ENCODE measurements around the gene CSMD2.
A peak's percentile ranks its signal among the peaks of the same experiment; 100 is the strongest.

CSMD2 gene

DNA sequence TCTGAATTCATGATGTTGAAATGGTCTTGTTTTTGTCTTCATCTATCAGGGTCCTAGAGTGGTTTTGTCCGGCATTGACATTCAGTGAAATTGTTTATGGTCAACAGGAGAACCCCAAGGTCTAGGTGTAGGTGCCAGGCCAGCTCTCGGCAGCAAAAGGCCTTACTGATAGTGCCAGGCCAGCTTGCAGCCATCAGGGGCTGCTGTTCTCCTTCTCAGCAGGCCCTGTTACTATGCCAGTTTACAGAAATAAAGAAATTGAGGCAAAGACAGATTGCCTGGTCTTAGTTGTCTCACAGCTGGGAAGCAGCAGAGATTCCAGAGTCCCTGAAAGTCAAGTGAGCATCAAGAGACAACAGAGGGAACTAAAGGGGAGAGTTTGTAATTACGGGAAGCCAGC lies 289.2 kb downstream of the CSMD2 start:
- TF ChIP-seq, protein P1, sequence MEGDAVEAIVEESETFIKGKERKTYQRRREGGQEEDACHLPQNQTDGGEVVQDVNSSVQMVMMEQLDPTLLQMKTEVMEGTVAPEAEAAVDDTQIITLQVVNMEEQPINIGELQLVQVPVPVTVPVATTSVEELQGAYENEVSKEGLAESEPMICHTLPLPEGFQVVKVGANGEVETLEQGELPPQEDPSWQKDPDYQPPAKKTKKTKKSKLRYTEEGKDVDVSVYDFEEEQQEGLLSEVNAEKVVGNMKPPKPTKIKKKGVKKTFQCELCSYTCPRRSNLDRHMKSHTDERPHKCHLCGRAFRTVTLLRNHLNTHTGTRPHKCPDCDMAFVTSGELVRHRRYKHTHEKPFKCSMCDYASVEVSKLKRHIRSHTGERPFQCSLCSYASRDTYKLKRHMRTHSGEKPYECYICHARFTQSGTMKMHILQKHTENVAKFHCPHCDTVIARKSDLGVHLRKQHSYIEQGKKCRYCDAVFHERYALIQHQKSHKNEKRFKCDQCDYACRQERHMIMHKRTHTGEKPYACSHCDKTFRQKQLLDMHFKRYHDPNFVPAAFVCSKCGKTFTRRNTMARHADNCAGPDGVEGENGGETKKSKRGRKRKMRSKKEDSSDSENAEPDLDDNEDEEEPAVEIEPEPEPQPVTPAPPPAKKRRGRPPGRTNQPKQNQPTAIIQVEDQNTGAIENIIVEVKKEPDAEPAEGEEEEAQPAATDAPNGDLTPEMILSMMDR (IDR thresholded peaks at IDR 0.05; ENCODE audit: low read depth, low read length) = peak; percentile 27
- DNase-seq (ENCODE audit: extremely low read depth, low read depth) = no peak

- DNase-seq (ENCODE audit: extremely low read depth, low read depth) = no peak
Observed at GRCh38 chr1:33874636-33875035, 290.4 kb downstream of the CSMD2 start.

DNA sequence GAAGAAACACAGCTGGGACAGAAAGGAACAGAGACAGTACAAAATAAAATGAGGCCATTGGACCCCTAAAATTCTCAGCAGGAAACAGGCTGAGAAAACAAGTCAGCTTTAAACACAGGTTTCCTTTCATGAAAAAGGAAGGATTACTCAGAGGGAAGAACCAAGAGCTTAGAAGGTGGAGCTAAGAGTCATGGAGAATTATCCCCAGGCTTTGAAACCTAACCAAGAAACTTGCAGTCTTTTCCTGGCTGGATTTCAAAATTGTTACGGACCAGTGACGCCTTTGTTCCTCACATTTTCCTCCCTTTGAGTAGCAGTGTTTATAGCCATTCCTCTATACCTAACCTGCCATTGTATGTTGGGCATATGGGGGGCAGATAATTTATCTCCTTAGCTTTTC lies 292.3 kb downstream of the CSMD2 start:
- TF ChIP-seq, protein P1 (IDR thresholded peaks at IDR 0.05; ENCODE audit: low read depth, low read length) = no peak
- no peak for DNase-seq (ENCODE audit: extremely low read depth, low read depth)

More at GRCh38 chr1:33874636-33875035, 290.4 kb downstream of the CSMD2 start:
- TF ChIP-seq, protein P1 (IDR thresholded peaks at IDR 0.05; ENCODE audit: low read depth, low read length) = no peak

- no peak for DNase-seq (ENCODE audit: extremely low read depth, low read depth)
- TF ChIP-seq, protein P1 (IDR thresholded peaks at IDR 0.05; ENCODE audit: low read depth, low read length) = no peak
Observed at GRCh38 chr1:33872275-33872674, 292.8 kb downstream of the CSMD2 start.

GRCh38 chr1:33867684-33868083 lies 297.3 kb downstream of the CSMD2 start:
- no peak for DNase-seq (ENCODE audit: extremely low read depth, low read depth)
- TF ChIP-seq, protein P1 (IDR thresholded peaks at IDR 0.05; ENCODE audit: low read depth, low read length) = no peak

DNA sequence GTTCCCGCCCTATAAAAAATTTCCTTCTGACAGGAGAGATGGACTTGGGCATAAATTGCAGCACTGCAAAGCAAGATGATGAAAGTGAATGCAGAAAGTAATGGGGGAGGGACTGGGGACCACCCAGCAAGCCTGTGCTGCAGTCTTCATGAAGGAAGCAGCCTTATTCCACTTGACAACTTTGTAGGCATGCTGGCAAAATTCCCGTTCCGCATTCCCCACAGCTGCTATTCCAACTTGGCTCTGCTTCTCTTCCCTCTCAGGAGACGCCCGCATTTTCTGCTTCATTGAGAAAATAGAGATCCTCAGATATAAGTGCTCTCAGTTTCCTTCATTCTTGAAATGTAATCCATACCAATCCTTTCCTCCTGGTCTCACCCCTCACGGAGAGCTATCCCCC lies 298.7 kb downstream of the CSMD2 start:
- TF ChIP-seq, protein P1 (IDR thresholded peaks at IDR 0.05; ENCODE audit: low read depth, low read length) = no peak
- DNase-seq (ENCODE audit: extremely low read depth, low read depth) = peak; percentile 46

- TF ChIP-seq, protein P1 (IDR thresholded peaks at IDR 0.05; ENCODE audit: low read depth, low read length) = no peak
Observed at GRCh38 chr1:33864460-33865389, 300.3 kb downstream of the CSMD2 start.

More at GRCh38 chr1:33864460-33865389, 300.3 kb downstream of the CSMD2 start:
- DNase-seq (ENCODE audit: extremely low read depth, low read depth) = no peak

Data from AG09319 (cell line).